GM19240 (cell line): ENCODE measurements around the gene MEI4.

Experiments
- DNase-seq: peaks from one replicate; pipeline ENCODE4 v3.0.0; 2011; ENCODE audit warnings: low spot score; ENCODE audit not compliant: insufficient read length

Gene MEI4

GRCh38 chr6:77930952-77931351 is 278.1 kb downstream of the MEI4 start:
- DNase-seq: no peak

- no peak for DNase-seq
These were observed 309.2 kb downstream of the MEI4 start for GRCh38 chr6:77962070-77962469.

- DNase-seq: no peak
These were observed 312.6 kb downstream of the MEI4 start for GRCh38 chr6:77965449-77965848.

- DNase-seq: no peak
These were observed 319.5 kb downstream of the MEI4 start for GRCh38 chr6:77972334-77972733.
